ENCODE data around the gene CAMTA2.
"Not testable (repeated sequence)": the region's sequence is repeated elsewhere in the genome, so short reads cannot be mapped to it uniquely, and the experiment has no call there.

CAMTA2 gene

GRCh38 chr17:4986951-4987766, at the start of gene CAMTA2:
Gene CAMTA2, minus strand, starts transcription at chr17:4987675. Its CDS starts 1,453 bp downstream, at chr17:4986222.
- peak; percentile 44 to 80 for DNase-seq

- no peak for DNase-seq
These were observed 47.8 kb upstream of the CAMTA2 start, which contains the start of gene SLC52A1 for GRCh38 chr17:5035315-5035714. Gene SLC52A1, minus strand, starts transcription at chr17:5035426. Its CDS starts 820 bp downstream, at chr17:5034606.

- DNase-seq, result no peak
These were observed 47.2 kb upstream of the CAMTA2 start for GRCh38 chr17:5034651-5035050.

- DNase-seq, result no peak
These were observed 46.6 kb upstream of the CAMTA2 start for GRCh38 chr17:5034063-5034462.

GRCh38 chr17:5033352-5034015, 46.0 kb upstream of the CAMTA2 start:
- no peak for DNase-seq

- DNase-seq, result no peak
These were observed 45.4 kb upstream of the CAMTA2 start for GRCh38 chr17:5032865-5033264.

- peak; percentile 70 to 81 for DNase-seq
These were observed 44.0 kb upstream of the CAMTA2 start for GRCh38 chr17:5031365-5032082.

- DNase-seq, result not testable (repeated sequence)
These were observed 42.7 kb upstream of the CAMTA2 start for GRCh38 chr17:5030168-5030567.

GRCh38 chr17:5027916-5028315, 40.4 kb upstream of the CAMTA2 start:
- DNase-seq, result no peak

GRCh38 chr17:5027299-5027698, 39.8 kb upstream of the CAMTA2 start:
- no peak for DNase-seq

GRCh38 chr17:5024604-5025003, 37.1 kb upstream of the CAMTA2 start:
- DNase-seq, result no peak

- DNase-seq, result no peak
These were observed 36.2 kb upstream of the CAMTA2 start for GRCh38 chr17:5023588-5024147.

GRCh38 chr17:5022171-5022711, 34.8 kb upstream of the CAMTA2 start:
- DNase-seq, result no peak

GRCh38 chr17:5020502-5021023, 33.1 kb upstream of the CAMTA2 start:
- no peak for DNase-seq

GRCh38 chr17:5019475-5019956, 32.0 kb upstream of the CAMTA2 start:
- peak in 1 of 2 experiments; percentile 26 for DNase-seq

GRCh38 chr17:5014357-5014756, 26.9 kb upstream of the CAMTA2 start:
- DNase-seq, result no peak

- DNase-seq, result no peak
These were observed 24.5 kb upstream of the CAMTA2 start for GRCh38 chr17:5011928-5012327.

GRCh38 chr17:5003214-5003867, 15.9 kb upstream of the CAMTA2 start:
- DNase-seq, result no peak

- DNase-seq, result no peak
These were observed 14.8 kb upstream of the CAMTA2 start for GRCh38 chr17:5002121-5002788.

GRCh38 chr17:5000237-5000639, 12.8 kb upstream of the CAMTA2 start:
- no peak for DNase-seq

- no peak for DNase-seq
These were observed 12.1 kb upstream of the CAMTA2 start for GRCh38 chr17:4999430-5000093.

Data from NCI-H524 (cell line).